NCI-H460 (cell line): Measurements from ENCODE around the gene EMID1. TPM values are rescaled to one million over a fixed set of nuclear protein-coding genes. Genes with fewer than 3 reads are reported as not detected.

Source experiments
- DNase-seq: peaks from one replicate; pipeline ENCODE4 v3.0.0-alpha.2; 2016; ENCODE audit warnings: low read depth; ENCODE audit errors: extremely low read depth
- polyA plus RNA-seq: library from polyadenylated mRNA; depleted of rRNA; stranded (reverse); fragments of >200 nt; gene quantifications from 2 replicates; pipeline ENCODE4 v1.2.3, GENCODE V29; 2014; cell fraction: nucleus; rRNA removed
- total RNA-seq: library from RNA; depleted of rRNA; stranded (reverse); fragments of >200 nt; shearing (Covaris generic); gene quantifications from 2 replicates; pipeline ENCODE4 v1.2.3, GENCODE V29; 2014; rRNA removed

The EMID1 gene
- 0.07 TPM in 1 of 2 replicates, not detected in the other for total RNA-seq
- polyA plus RNA-seq: 0.10 and 0.44 TPM in 2 replicates

- DNase-seq: no peak
Observed at GRCh38 chr22:29205594-29206371, at the start of gene EMID1. TSS of gene EMID1 (plus strand) at chr22:29205896. CDS start at chr22:29206039, 143 bp downstream.

- DNase-seq: no peak
Observed at GRCh38 chr22:29155966-29156365, 49.7 kb upstream of the EMID1 start.

GRCh38 chr22:29156507-29156906 is 49.2 kb upstream of the EMID1 start:
- DNase-seq: no peak

GRCh38 chr22:29157759-29158535 is 47.7 kb upstream of the EMID1 start:
- DNase-seq: no peak

DNA sequence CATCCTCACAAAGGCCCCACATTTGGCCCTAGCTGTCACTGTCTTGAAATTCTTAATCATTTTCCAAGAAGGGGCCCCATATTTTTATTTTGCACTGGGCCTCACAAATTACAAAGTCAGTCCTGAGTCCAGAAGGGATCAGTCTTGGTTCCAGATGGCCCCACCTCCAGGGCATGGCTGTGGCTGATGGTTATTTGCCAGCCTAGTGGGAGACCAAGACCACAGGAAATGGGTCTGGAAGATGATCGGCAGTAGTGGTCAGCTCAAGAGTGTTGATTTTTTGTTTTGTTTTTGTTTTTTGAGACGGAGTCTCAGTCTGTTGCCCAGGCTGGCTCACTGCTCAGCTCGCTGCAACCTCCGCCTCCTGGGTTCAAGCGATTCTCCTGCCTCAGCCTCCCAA is 47.1 kb upstream of the EMID1 start:
- no peak for DNase-seq

GRCh38 chr22:29163808-29164207 is 41.9 kb upstream of the EMID1 start:
- DNase-seq: no peak

DNA sequence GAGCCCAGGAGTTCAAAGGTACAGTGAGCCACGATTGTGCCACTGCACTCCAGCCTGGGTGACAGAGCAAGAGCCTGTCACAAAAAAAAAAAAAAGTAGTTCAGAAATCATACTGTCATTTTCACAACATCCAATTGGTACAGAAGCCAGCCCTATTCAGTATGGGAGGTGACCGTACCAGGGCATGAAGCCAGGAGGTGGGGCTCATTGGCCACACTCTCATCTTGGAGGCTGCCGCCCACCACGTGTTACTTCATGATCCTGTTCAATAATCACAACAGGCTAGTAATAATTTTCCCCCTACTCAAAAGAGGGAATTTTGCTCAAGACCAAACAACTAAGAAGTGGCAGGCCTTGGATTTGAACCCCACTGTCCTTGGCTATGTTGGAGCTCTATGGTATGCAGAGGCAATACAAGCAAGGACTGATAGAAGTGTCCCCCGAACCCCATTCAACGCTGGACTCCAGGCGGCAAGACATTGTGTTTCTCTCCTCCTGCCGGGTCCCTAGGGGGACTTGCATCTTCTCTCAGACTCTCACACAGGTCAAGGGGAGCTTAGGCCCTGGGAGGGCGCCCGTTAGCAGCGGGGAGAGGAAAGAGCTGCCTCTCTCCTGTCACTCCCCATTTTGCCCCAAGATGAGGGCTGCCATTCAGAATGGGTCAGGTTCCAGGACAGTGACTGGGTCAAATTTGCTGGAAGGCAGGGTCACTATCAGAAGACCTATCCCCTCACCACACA is 40.2 kb upstream of the EMID1 start:
- no peak for DNase-seq

- no peak for DNase-seq
Observed at GRCh38 chr22:29166180-29166579, 39.5 kb upstream of the EMID1 start.

DNA sequence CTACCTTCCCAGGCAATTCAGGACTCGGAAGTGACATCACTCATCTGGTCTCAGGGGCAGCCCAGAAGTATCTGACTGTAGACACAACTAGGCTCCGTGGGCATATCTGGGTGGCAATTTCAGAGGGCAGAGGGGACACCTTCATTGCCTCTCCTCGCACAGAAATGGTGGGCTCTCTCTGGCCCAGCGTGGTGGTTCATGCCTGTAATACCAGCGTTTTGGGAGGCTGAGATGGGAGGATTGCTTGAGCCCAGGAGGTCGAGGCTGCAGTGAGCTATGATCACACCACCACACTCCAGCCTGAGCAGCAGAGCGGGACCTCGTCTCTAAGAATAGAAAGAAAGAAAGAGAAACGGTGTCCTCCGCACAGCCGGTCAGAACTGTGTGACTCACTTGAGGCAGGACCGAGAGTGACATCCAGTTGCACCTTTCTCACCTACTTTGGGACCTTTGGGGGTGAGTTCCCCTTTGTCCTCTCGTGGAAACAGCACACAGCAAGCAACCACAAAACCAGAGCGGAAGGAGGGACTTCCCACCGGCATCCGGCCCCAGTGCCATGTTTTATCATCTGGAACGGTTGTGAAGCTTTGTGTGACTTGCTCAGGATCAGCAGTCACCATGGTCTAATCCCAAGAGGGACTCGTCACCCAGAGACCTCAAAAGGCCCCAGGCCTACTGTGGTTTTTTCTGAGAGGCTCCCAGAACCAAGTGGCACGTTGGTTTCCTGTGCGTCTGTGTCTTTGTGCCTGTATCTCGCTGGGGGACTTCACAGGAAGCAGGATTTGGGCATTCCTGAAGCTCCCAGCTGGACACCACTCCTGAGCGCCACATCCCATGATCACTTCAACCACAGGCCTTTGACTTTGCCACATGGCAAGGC is 38.4 kb upstream of the EMID1 start:
- no peak for DNase-seq

DNA sequence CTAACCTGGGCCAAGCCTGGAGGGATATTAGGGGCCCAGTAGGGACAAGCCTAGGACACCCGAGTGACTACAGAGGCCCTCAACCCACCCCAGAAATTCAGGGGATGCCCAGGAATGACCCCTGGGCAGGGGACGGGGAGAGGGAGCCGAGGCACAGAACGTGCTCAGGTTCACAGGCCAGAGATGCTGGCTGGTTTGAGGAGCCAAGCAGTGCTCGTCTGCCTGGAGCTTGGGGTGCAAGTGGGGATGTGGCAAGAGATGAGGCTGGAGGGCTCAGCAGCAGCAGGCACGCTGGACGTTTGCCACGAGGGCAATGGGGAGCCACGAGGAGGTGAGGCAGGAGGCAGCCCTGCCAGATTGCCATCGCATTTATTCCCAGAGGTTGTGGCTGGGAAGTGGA is 34.0 kb upstream of the EMID1 start:
- no peak for DNase-seq

GRCh38 chr22:29172216-29172615 is 33.5 kb upstream of the EMID1 start:
- DNase-seq: no peak

GRCh38 chr22:29175312-29175835 is 30.3 kb upstream of the EMID1 start:
- DNase-seq: no peak

- no peak for DNase-seq
Observed at GRCh38 chr22:29183971-29184848, 21.5 kb upstream of the EMID1 start.

- no peak for DNase-seq
Observed at GRCh38 chr22:29184849-29185490, 20.7 kb upstream of the EMID1 start.

DNA sequence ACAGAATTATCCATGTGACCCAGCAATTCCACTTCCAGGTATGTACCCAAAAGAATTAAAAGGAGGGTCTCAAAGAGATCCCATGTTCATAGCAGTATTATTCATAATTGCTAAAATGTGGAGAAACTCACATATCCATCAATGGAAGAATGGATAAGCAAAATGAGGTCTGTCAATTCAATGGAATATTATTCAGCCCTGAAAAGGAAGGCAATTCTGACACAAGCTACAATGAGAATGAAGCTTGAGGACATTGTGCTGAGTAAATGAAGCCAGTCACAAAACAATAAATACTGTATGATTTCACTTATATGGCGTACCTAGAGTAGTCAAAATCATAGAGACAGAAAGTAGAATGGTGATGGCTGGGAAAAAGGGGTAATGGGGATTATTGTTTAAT is 19.4 kb upstream of the EMID1 start:
- no peak for DNase-seq

GRCh38 chr22:29187831-29188230 is 17.9 kb upstream of the EMID1 start:
- DNase-seq: no peak

- DNase-seq: no peak
Observed at GRCh38 chr22:29190051-29190450, 15.6 kb upstream of the EMID1 start.

DNA sequence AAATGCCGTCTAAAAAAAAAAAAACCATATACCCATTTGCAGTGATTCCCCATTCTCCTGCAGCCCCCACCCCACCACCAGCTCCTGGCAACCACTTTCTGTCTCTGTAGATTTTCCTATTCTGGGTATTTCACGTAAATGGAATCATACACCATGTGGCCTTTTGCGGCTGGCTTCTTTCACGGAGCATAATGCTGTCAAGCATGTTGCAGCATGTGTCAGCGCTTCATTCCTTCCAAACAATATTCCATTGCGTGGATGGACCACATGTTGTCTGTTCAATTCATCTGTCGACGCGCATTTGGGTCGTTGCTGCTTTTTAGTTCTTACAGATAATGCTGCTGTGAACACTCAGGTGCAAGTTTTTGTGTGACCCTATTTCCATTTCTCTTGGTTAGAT is 14.8 kb upstream of the EMID1 start:
- DNase-seq: no peak
